ENCODE measurements around the gene VPS18.
"Not testable (repeated sequence)": the region's sequence is repeated elsewhere in the genome, so short reads cannot be mapped to it uniquely, and the experiment has no call there.

VPS18 gene

GRCh38 chr15:40893733-40894680 is at the start of gene VPS18:
VPS18 (plus strand) TSS chr15:40894450; CDS start chr15:40894769, 319 bp downstream.
- DNase-seq = peak; percentile 100

GRCh38 chr15:40844696-40845030 is 49.6 kb upstream of the VPS18 start:
- peak; percentile 32 for DNase-seq

- no peak for DNase-seq
Measured at GRCh38 chr15:40845036-40845435, 49.2 kb upstream of the VPS18 start.

- DNase-seq = no peak
Measured at GRCh38 chr15:40845511-40846284, 48.6 kb upstream of the VPS18 start.

GRCh38 chr15:40846841-40847222 is 47.4 kb upstream of the VPS18 start:
- no peak for DNase-seq

- no peak for DNase-seq
Measured at GRCh38 chr15:40847223-40847961, 46.9 kb upstream of the VPS18 start.

GRCh38 chr15:40850576-40851112 is 43.6 kb upstream of the VPS18 start:
- DNase-seq = no peak

- no peak for DNase-seq
Measured at GRCh38 chr15:40852529-40852928, 41.7 kb upstream of the VPS18 start.

- no peak for DNase-seq
Measured at GRCh38 chr15:40853241-40853890, 40.9 kb upstream of the VPS18 start.

- no peak for DNase-seq
Measured at GRCh38 chr15:40854161-40854560, 40.1 kb upstream of the VPS18 start.

- DNase-seq = no peak
Measured at GRCh38 chr15:40855706-40856234, 38.5 kb upstream of the VPS18 start.

GRCh38 chr15:40856746-40857145 is 37.5 kb upstream of the VPS18 start:
- no peak for DNase-seq

- DNase-seq = peak; percentile 78
Measured at GRCh38 chr15:40857601-40858341, 36.5 kb upstream of the VPS18 start.

- DNase-seq = no peak
Measured at GRCh38 chr15:40858706-40859105, 35.5 kb upstream of the VPS18 start.

GRCh38 chr15:40859206-40859851 is 34.9 kb upstream of the VPS18 start:
- peak; percentile 83 for DNase-seq

GRCh38 chr15:40861147-40861546 is 33.1 kb upstream of the VPS18 start:
- not testable (repeated sequence) for DNase-seq

- no peak for DNase-seq
Measured at GRCh38 chr15:40863660-40864270, 30.5 kb upstream of the VPS18 start.

GRCh38 chr15:40867199-40867598 is 27.1 kb upstream of the VPS18 start:
- DNase-seq = no peak

- no peak for DNase-seq
Measured at GRCh38 chr15:40869686-40870085, 24.6 kb upstream of the VPS18 start.

GRCh38 chr15:40870716-40871115 is 23.5 kb upstream of the VPS18 start:
- DNase-seq = no peak

Data from stimulated activated CD4-positive, alpha-beta T cell treated with anti-CD3 and anti-CD28 coated beads, Interleukin-12 subunit alpha, Interleukin-12 subunit beta, amount 100 ng/mL, for 4 hours (primary cell).